Measurements from ENCODE around the gene P2RY12. TPM values are rescaled to one million over a fixed set of nuclear protein-coding genes. Genes with fewer than 3 reads are reported as not detected.

The P2RY12 gene
- total RNA-seq, 1 experiment from 2014 or later: not detected

DNA sequence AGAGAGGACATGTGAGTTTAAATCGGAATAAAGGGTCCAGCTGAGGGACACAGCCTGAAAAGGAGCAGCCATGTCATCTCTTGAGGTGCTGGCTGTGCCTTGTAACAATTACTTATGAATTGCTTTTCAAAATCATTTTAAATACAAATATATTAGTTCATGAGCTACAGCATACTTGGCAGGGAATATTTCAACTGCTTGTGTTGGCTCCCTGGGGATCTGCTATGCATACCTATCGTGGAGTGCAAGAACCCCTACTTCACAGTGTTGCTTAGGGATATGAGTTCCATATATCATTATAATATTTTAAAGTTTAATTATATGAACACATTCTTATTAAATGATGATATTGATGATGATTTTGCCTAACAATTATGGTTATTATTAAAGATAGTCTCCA lies 87.1 kb downstream of the P2RY12 start:
- TF ChIP-seq EZH2 (IDR thresholded peaks at IDR 0.05; ENCODE audit: low read length, unreplicated experiment) (no peak), EZH2phosphoT487 (IDR thresholded peaks at IDR 0.05; ENCODE audit: borderline replicate concordance, low read length) (no peak)
- TF ChIP-seq, protein P1, sequence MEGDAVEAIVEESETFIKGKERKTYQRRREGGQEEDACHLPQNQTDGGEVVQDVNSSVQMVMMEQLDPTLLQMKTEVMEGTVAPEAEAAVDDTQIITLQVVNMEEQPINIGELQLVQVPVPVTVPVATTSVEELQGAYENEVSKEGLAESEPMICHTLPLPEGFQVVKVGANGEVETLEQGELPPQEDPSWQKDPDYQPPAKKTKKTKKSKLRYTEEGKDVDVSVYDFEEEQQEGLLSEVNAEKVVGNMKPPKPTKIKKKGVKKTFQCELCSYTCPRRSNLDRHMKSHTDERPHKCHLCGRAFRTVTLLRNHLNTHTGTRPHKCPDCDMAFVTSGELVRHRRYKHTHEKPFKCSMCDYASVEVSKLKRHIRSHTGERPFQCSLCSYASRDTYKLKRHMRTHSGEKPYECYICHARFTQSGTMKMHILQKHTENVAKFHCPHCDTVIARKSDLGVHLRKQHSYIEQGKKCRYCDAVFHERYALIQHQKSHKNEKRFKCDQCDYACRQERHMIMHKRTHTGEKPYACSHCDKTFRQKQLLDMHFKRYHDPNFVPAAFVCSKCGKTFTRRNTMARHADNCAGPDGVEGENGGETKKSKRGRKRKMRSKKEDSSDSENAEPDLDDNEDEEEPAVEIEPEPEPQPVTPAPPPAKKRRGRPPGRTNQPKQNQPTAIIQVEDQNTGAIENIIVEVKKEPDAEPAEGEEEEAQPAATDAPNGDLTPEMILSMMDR (conservative IDR thresholded peaks at IDR 0.05; ENCODE audit: low read depth, low read length): no peak
- no peaks in the 10 kb centered on the region for H3K9me2 ChIP-seq (replicated peaks; ENCODE audit: low read length)
- no peak overlapping the region for H3K4me3 ChIP-seq (ENCODE audit: low read length)
- peaks cover 25% of the 10 kb centered on the region for H3K36me3 ChIP-seq (ENCODE audit: low read depth, low read length)
- intact Hi-C loops (cut with micrococcal nuclease): no loop called here
- H3F3A ChIP-seq (ENCODE audit: low read length, unreplicated experiment): no peaks in the 10 kb centered on the region
- no peak overlapping the region for H3K9ac ChIP-seq (ENCODE audit: low read length)
- peaks cover 19% of the 10 kb centered on the region for H3K79me2 ChIP-seq (ENCODE audit: low read length)
- CTCF ChIA-PET: no interaction called here
- H2AFZ ChIP-seq (ENCODE audit: low read length): no peak overlapping the region
- no peaks in the 10 kb centered on the region for H3K9me3 ChIP-seq (ENCODE audit: low read length)
- H3K4me2 ChIP-seq (ENCODE audit: low read length): no peak overlapping the region
- H3K4me1 ChIP-seq (ENCODE audit: insufficient read depth, low read length): peaks cover 14% of the 10 kb centered on the region
- POLR2A ChIA-PET (ENCODE audit: unreplicated experiment): no interaction called here
- no peaks in the 10 kb centered on the region for H4K20me1 ChIP-seq (ENCODE audit: low read length)
- no peaks in the 10 kb centered on the region for H3K27me3 ChIP-seq (ENCODE audit: low read length)
- no peak for ATAC-seq
- DNase-seq: no peak
- H3K27ac ChIP-seq (ENCODE audit: low read length): no peak overlapping the region
- BruUV-seq (replicated peaks): no TSS peak

DNA sequence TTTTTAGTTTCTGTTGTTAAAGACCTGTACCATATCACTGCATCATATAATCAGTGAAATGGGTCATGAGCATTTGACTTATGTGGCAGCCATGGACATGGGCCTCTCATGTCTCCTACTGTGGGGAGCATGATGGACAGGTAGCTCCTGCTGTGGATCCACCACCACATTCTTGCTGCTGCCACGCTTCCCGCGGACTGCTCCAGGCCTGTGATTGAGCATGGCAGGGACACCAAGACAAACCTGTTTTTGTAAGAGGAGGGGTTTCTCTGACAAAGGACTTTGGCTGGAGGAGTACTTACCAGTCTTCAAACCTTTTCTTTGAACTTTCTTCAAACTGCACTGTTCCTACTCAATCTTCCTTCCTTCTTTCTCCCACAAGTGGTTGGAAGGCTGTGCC lies 88.3 kb downstream of the P2RY12 start:
- H3K9me3 ChIP-seq (ENCODE audit: low read length): no peaks in the 10 kb centered on the region
- BruUV-seq (replicated peaks): no TSS peak

DNA sequence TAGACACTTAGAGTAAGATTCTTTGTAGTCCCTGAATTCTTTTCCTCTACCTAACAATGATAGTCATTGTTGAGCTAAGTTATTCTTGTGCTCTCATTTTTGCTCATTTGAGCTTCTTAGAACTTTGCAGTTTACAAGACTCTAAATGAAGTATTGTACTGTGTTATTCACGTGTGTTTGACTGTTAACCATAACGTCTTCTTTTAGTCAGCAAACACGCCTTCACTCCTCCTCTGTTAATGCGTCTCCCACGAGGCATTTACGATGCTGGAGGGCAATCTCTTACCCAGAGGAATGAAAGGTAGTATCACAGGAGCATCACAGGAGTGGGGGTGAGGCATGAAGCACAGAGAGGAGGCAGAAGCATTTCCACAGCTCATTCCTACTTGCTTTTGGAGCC lies 91.4 kb downstream of the P2RY12 start:
- DNase-seq: no peak
- TF ChIP-seq EZH2phosphoT487 (IDR thresholded peaks at IDR 0.05; ENCODE audit: borderline replicate concordance, low read length): no peak
- TF ChIP-seq, protein P1 (conservative IDR thresholded peaks at IDR 0.05; ENCODE audit: low read depth, low read length): no peak
- no peak for TF ChIP-seq EZH2 (IDR thresholded peaks at IDR 0.05; ENCODE audit: low read length, unreplicated experiment)
- no peak overlapping the region for H3K4me2 ChIP-seq (ENCODE audit: low read length)
- no peaks in the 10 kb centered on the region for H3F3A ChIP-seq (ENCODE audit: low read length, unreplicated experiment)
- no peaks in the 10 kb centered on the region for H3K9me2 ChIP-seq (replicated peaks; ENCODE audit: low read length)
- no TSS peak for BruUV-seq (replicated peaks)
- ChIA-PET POLR2A (ENCODE audit: unreplicated experiment) (interaction anchor here (1.1 kb wide), 1 partner anchor 13 kb away, joined by 3 read pairs; no protein-coding TSS in a partner anchor), CTCF (interaction anchor here (0.6 to 0.7 kb wide), 2 partner anchors 9 to 27 kb away, joined by 3 to 19 read pairs; no protein-coding TSS in a partner anchor)
- intact Hi-C loops (cut with micrococcal nuclease): no loop called here
- no peak overlapping the region for H2AFZ ChIP-seq (ENCODE audit: low read length)
- H3K4me3 ChIP-seq (ENCODE audit: low read length): no peak overlapping the region
- no peaks in the 10 kb centered on the region for H3K9me3 ChIP-seq (ENCODE audit: low read length)
- H3K79me2 ChIP-seq (ENCODE audit: low read length): no peaks in the 10 kb centered on the region
- H3K36me3 ChIP-seq (ENCODE audit: low read depth, low read length): peaks cover 12% of the 10 kb centered on the region; the same call in 1 of the 2 replicates
- no peaks in the 10 kb centered on the region for H3K27me3 ChIP-seq (ENCODE audit: low read length)
- no peaks in the 10 kb centered on the region for H3K4me1 ChIP-seq (ENCODE audit: insufficient read depth, low read length)
- H3K27ac ChIP-seq (ENCODE audit: low read length): no peak overlapping the region
- peak; percentile 55 for ATAC-seq
- no peaks in the 10 kb centered on the region for H4K20me1 ChIP-seq (ENCODE audit: low read length)
- H3K9ac ChIP-seq (ENCODE audit: low read length): no peak overlapping the region

More for the DNA sequence above, 88.3 kb downstream of the P2RY12 start:
- peaks cover 13% of the 10 kb centered on the region for H3K79me2 ChIP-seq (ENCODE audit: low read length)
- peaks cover 2% of the 10 kb centered on the region for H3K4me1 ChIP-seq (ENCODE audit: insufficient read depth, low read length)
- TF ChIP-seq, protein P1 (conservative IDR thresholded peaks at IDR 0.05; ENCODE audit: low read depth, low read length): no peak
- TF ChIP-seq EZH2phosphoT487 (IDR thresholded peaks at IDR 0.05; ENCODE audit: borderline replicate concordance, low read length): no peak
- TF ChIP-seq EZH2 (IDR thresholded peaks at IDR 0.05; ENCODE audit: low read length, unreplicated experiment): no peak
- ATAC-seq: no peak
- no peak overlapping the region for H3K9ac ChIP-seq (ENCODE audit: low read length)
- H3K4me2 ChIP-seq (ENCODE audit: low read length): no peak overlapping the region
- no peaks in the 10 kb centered on the region for H3K9me2 ChIP-seq (replicated peaks; ENCODE audit: low read length)
- no peak overlapping the region for H3K27ac ChIP-seq (ENCODE audit: low read length)
- peaks cover 25% of the 10 kb centered on the region for H3K36me3 ChIP-seq (ENCODE audit: low read depth, low read length)
- no peaks in the 10 kb centered on the region for H3K27me3 ChIP-seq (ENCODE audit: low read length)
- ChIA-PET CTCF (no interaction called here), POLR2A (ENCODE audit: unreplicated experiment) (no interaction called here)
- H2AFZ ChIP-seq (ENCODE audit: low read length): no peak overlapping the region
- no peak for DNase-seq
- H3K4me3 ChIP-seq (ENCODE audit: low read length): no peak overlapping the region
- intact Hi-C loops (cut with micrococcal nuclease): no loop called here
- H4K20me1 ChIP-seq (ENCODE audit: low read length): no peaks in the 10 kb centered on the region
- H3F3A ChIP-seq (ENCODE audit: low read length, unreplicated experiment): no peaks in the 10 kb centered on the region
